T47D (cell line): Measurements from ENCODE around the gene FNBP1.

Experiments
- DNase-seq, 2 experiments: peaks; one replicate each; pipeline versions ENCODE4 v3.0.0 to v3.0.0-alpha.2; 2011 to 2012; ENCODE audit warnings: low read depth in 1 of 2, low spot score in 1 of 2
- JUND ChIP-seq: IDR thresholded peaks from 2 replicates; pipeline ENCODE4 v1.6.1; 2012; ENCODE audit warnings: low read depth
- in situ Hi-C: cut with HindIII; loops from 2 replicates; pipeline ENCODE4 v1.10.0; 2016; ENCODE audit warnings: low sequenced_read_pairs, low pct_unique_long_range_greater_than_20kb

Gene FNBP1

DNA sequence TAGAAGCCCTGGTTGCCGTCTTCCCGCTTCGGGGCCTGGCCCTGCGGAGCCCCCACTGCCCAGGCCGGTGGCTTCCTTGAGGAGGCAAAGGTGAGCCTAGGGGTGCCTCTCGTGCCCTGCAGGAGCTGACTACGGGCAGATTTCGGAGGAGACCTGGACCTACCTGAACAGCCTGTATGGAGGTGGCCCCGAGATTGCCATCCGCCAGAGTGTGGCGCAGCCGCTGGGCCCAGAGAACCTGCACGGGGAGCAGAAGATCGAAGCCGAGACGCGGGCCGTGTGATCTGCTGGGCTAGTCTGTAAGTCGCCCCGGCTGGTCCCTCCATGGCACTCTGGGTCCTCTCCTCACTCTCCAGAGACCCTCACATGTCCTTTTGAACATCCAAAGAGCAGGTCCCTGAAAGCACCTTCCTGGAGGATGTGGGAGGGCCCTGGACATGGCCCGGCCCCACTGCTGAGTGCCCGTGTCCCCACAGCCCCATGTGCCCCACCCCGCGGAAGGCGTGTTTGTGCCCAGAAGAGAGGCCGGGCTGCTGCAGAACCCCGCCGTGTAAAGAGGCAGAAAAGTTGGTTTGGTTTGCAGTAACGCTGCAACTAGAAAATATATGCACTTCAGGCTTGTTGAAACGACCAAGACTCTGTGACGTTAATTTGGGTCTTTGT lies 162.9 kb downstream of the FNBP1 start:
- in situ Hi-C loops: no loop called here
- no peak for DNase-seq
- TF ChIP-seq JUND: no peak

DNA sequence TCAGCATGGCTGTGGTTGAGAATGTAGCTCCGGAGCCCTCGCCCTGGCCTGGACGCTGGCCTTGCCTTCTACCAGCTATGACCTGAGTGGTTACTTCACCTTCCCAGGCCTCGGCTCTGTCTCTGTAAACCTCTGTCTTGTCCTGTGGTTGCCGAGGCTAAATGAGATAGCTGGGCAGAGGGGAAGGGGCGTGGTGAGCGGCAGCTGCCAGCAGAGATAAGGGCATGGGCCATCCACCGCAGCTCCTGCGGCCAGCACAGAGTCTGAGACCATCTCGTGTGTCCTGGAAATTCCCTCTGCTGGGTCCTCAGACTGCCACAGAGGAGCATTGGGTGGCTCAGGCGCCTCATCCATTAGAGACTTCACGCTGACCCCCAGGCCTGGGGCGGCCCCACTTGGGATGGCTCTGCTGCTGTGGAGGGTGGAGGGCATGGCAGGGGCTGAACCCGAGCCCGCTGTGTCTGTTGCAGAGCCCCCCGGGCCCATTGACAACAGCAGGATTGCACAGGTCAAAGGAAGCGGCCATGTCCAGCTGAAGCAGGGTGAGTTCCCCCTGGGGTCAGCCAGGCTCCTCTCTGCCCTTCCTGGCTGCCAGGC lies 163.8 kb downstream of the FNBP1 start:
- in situ Hi-C loops: no loop called here
- TF ChIP-seq JUND: no peak

DNA sequence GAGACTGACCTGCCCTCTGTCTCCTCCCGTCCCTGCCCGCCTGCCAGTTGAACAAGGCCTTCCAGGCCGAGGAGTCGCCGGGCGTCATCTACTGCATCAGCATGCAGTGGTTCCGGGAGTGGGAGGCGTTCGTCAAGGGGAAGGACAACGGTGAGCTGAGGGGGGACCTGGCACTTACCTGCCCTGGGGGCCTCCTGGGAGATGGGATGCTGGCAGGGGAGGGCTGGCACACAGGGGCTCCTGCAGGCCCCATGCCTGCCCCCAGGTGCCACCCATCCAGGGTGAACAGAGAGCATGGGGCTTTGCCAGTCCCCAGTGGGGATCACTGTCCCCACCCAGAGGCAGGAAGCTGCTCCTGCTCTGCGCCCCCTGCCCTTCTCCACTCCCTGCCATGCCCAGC lies 164.7 kb downstream of the FNBP1 start:
- no peak for TF ChIP-seq JUND
- no peak for DNase-seq
- in situ Hi-C loops: no loop called here

More for the DNA sequence above, 163.8 kb downstream of the FNBP1 start:
- no peak for DNase-seq

DNA sequence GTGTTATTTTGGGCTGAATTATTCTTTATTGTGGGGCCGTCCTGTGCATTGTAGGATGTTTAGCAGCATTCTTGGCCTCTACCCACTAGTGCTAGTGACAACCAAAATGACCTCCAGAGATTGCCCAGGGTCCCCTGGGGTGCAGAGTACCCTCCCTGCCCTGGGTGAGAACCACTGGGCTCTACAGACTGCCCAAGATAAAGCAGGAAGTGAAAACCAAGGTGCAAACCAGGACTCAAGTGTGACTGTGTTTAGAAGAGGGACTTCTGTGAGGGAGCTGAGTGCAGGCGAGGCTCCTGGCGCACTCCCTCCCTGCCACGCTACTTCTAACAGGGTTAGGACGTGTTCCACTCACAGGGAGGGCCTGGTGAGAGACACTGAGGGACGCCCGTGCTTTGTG lies 166.2 kb downstream of the FNBP1 start:
- in situ Hi-C loops: no loop called here
- DNase-seq: no peak
- TF ChIP-seq JUND: no peak

DNA sequence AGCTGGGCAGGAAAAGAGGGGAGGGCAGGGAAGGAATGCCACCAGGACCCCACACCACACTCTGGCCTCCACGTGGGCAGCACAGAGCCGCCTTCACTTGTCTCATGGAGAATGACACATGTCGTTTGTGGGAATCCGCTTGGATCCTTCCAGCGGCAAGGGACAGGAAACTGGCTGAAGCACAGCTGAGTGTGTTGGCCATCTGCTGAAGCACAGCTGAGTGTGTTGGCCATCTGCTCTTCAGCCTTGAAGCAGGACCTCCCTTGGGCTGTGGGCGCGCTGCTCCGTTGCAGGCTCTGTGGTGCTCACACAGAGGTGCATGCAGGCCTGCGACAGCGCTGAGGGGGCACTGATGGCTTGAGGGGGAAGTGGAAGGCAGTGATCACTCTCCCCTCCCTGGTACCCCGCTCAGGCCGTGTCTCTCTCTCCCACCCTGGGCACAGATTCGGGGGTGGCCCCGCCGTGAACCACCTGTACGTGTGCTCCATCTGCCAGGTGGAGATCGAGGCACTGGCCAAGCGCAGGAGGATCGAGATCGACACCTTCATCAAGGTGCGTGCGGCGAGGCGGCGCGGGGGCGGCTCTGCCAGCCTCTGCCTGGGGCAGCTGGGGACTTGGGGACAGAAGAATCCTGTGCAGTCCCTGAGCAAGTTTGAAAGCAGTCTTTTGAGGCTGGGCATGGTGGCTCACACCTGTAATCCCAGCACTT lies 167.1 kb downstream of the FNBP1 start:
- in situ Hi-C loops: no loop called here
- DNase-seq: no peak
- TF ChIP-seq JUND: no peak

GRCh38 chr9:129875181-129875611 lies 167.8 kb downstream of the FNBP1 start:
- DNase-seq: no peak
- TF ChIP-seq JUND: no peak
- in situ Hi-C loops: no loop called here

GRCh38 chr9:129874261-129875101 lies 168.5 kb downstream of the FNBP1 start:
- no peak for TF ChIP-seq JUND
- DNase-seq: no peak
- in situ Hi-C loops: no loop called here

- in situ Hi-C loops: no loop called here
- no peak for TF ChIP-seq JUND
- no peak for DNase-seq
Observed at GRCh38 chr9:129873563-129874190, 169.3 kb downstream of the FNBP1 start.

GRCh38 chr9:129871046-129871445 lies 171.9 kb downstream of the FNBP1 start:
- DNase-seq: no peak
- TF ChIP-seq JUND: no peak
- in situ Hi-C loops: no loop called here

GRCh38 chr9:129869585-129870501 lies 173.1 kb downstream of the FNBP1 start:
- in situ Hi-C loops: no loop called here
- DNase-seq: no peak
- TF ChIP-seq JUND: no peak

DNA sequence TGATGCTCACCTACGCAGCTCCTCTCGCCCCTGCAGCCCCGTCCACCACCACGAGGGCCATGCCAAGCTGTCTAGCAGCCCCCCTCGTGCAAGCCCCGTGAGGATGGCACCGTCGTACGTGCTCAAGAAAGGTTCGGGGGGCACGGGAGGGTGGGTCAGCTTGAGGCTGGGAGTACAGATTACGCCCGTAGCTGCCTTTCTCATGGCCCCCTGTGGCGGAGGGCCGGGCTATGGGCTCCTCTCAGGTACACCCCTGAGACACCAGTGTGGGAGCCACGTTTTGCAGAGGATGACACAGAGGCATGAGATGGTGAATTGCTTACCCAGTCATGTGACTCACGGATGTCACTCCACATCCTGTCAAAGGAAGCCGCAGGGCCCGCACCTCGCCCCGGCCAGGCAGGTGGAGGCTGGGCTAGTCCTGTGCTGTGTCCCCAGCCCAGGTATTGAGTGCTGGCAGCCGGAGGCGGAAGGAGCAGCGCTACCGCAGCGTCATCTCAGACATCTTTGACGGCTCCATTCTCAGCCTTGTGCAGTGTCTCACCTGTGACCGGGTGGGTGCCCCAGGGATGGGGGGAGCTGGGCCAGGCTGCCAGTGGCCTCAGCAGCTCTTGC lies 174.0 kb downstream of the FNBP1 start:
- TF ChIP-seq JUND: no peak
- in situ Hi-C loops: no loop called here
- no peak for DNase-seq
